DND-41 (cell line): ENCODE measurements around the gene MMP20.

Source experiments
- EZH2 ChIP-seq: IDR thresholded peaks from 3 replicates; pipeline ENCODE4 v1.6.1; 2012; ENCODE audit warnings: borderline replicate concordance, low read depth, mild to moderate bottlenecking, moderate library complexity, low read length, inconsistent platforms; ENCODE audit not compliant: severe bottlenecking
- TF ChIP-seq, protein P1 (sequence below): IDR thresholded peaks from 2 replicates; pipeline ENCODE4 v1.5.1; 2012; ENCODE audit warnings: borderline replicate concordance, low read length, moderate library complexity, mild to moderate bottlenecking; ENCODE audit not compliant: poor library complexity, severe bottlenecking; ENCODE audit errors: extremely low read depth

DNA sequence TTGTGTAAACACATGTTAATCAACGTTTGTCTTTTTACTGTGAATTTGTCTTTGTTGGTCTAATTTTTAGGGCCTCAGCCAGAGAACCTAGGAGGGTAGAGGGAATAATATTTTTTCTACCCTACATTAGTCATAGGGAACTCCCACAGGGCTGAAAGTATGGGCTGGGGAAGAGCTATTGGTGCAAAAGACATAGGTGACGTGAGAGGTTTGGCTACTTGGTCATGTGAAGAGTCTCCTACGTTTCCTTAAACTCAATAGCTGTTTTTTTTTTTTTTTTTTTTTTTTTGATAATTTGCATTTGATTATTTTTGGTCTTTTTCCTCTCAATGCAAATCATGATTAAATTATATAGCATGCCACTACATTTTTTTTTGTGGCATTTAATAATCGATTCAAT is 78.7 kb downstream of the MMP20 start:
- TF ChIP-seq, protein P1, sequence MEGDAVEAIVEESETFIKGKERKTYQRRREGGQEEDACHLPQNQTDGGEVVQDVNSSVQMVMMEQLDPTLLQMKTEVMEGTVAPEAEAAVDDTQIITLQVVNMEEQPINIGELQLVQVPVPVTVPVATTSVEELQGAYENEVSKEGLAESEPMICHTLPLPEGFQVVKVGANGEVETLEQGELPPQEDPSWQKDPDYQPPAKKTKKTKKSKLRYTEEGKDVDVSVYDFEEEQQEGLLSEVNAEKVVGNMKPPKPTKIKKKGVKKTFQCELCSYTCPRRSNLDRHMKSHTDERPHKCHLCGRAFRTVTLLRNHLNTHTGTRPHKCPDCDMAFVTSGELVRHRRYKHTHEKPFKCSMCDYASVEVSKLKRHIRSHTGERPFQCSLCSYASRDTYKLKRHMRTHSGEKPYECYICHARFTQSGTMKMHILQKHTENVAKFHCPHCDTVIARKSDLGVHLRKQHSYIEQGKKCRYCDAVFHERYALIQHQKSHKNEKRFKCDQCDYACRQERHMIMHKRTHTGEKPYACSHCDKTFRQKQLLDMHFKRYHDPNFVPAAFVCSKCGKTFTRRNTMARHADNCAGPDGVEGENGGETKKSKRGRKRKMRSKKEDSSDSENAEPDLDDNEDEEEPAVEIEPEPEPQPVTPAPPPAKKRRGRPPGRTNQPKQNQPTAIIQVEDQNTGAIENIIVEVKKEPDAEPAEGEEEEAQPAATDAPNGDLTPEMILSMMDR: no peak
- TF ChIP-seq EZH2: no peak
